ENCODE measurements around the gene MED8.

Gene MED8

GRCh38 chr1:43427941-43428340, 38.3 kb upstream of the MED8 start:
- no peaks in the 10 kb centered on the region for H3K79me2 ChIP-seq (ENCODE audit: insufficient read depth, low read length)
- no peaks in the 10 kb centered on the region for H4K20me1 ChIP-seq (ENCODE audit: insufficient read depth, low read length)
- H2AFZ ChIP-seq (ENCODE audit: low read length), result no peak overlapping the region
- H3K27ac ChIP-seq (ENCODE audit: low read depth, low read length, poor library complexity, severe bottlenecking), result no peak overlapping the region
- TF ChIP-seq CTCF (IDR thresholded peaks at IDR 0.05; ENCODE audit: low read length), result no peak
- TF ChIP-seq EZH2 (IDR thresholded peaks at IDR 0.05; ENCODE audit: borderline replicate concordance, low read length), result no peak
- H3K36me3 ChIP-seq (ENCODE audit: insufficient read depth, low read length), result peaks cover 86% of the 10 kb centered on the region
- H3K9ac ChIP-seq (ENCODE audit: low read length), result no peak overlapping the region
- H3K27me3 ChIP-seq (ENCODE audit: insufficient read depth, low read length), result no peaks in the 10 kb centered on the region
- H3K4me2 ChIP-seq (ENCODE audit: low read length), result no peak overlapping the region
- no peaks in the 10 kb centered on the region for H3F3A ChIP-seq (ENCODE audit: insufficient read depth, low read length)
- no peaks in the 10 kb centered on the region for H3K4me1 ChIP-seq (ENCODE audit: insufficient read depth, low read length, severe bottlenecking)
- H3K9me3 ChIP-seq (ENCODE audit: low read length), result no peaks in the 10 kb centered on the region
- H3K4me3 ChIP-seq (ENCODE audit: low read depth, low read length, poor library complexity, severe bottlenecking), result no peak overlapping the region
- no peaks in the 10 kb centered on the region for H3K9me2 ChIP-seq (ENCODE audit: low read depth, low read length)

GRCh38 chr1:43427524-43427923, 37.9 kb upstream of the MED8 start:
- TF ChIP-seq EZH2 (IDR thresholded peaks at IDR 0.05; ENCODE audit: borderline replicate concordance, low read length) (no peak), CTCF (IDR thresholded peaks at IDR 0.05; ENCODE audit: low read length) (no peak)
- no peak overlapping the region for H3K9ac ChIP-seq (ENCODE audit: low read length)
- no peaks in the 10 kb centered on the region for H3F3A ChIP-seq (ENCODE audit: insufficient read depth, low read length)
- no peak overlapping the region for H2AFZ ChIP-seq (ENCODE audit: low read length)
- peaks cover 85% of the 10 kb centered on the region for H3K36me3 ChIP-seq (ENCODE audit: insufficient read depth, low read length)
- H3K4me3 ChIP-seq (ENCODE audit: low read depth, low read length, poor library complexity, severe bottlenecking), result no peak overlapping the region
- no peaks in the 10 kb centered on the region for H3K4me1 ChIP-seq (ENCODE audit: insufficient read depth, low read length, severe bottlenecking)
- H3K9me3 ChIP-seq (ENCODE audit: low read length), result no peaks in the 10 kb centered on the region
- H3K4me2 ChIP-seq (ENCODE audit: low read length), result no peak overlapping the region
- H3K27ac ChIP-seq (ENCODE audit: low read depth, low read length, poor library complexity, severe bottlenecking), result no peak overlapping the region
- H3K79me2 ChIP-seq (ENCODE audit: insufficient read depth, low read length), result no peaks in the 10 kb centered on the region
- H3K27me3 ChIP-seq (ENCODE audit: insufficient read depth, low read length), result no peaks in the 10 kb centered on the region
- no peaks in the 10 kb centered on the region for H4K20me1 ChIP-seq (ENCODE audit: insufficient read depth, low read length)
- no peaks in the 10 kb centered on the region for H3K9me2 ChIP-seq (ENCODE audit: low read depth, low read length)

GRCh38 chr1:43426221-43426620, 36.6 kb upstream of the MED8 start:
- no peak overlapping the region for H3K4me3 ChIP-seq (ENCODE audit: low read depth, low read length, poor library complexity, severe bottlenecking)
- H3K27me3 ChIP-seq (ENCODE audit: insufficient read depth, low read length), result no peaks in the 10 kb centered on the region
- H3K36me3 ChIP-seq (ENCODE audit: insufficient read depth, low read length), result peaks cover 84% of the 10 kb centered on the region
- no peak overlapping the region for H3K9ac ChIP-seq (ENCODE audit: low read length)
- H4K20me1 ChIP-seq (ENCODE audit: insufficient read depth, low read length), result no peaks in the 10 kb centered on the region
- no peaks in the 10 kb centered on the region for H3K4me1 ChIP-seq (ENCODE audit: insufficient read depth, low read length, severe bottlenecking)
- H3K9me2 ChIP-seq (ENCODE audit: low read depth, low read length), result no peaks in the 10 kb centered on the region
- no peak overlapping the region for H3K27ac ChIP-seq (ENCODE audit: low read depth, low read length, poor library complexity, severe bottlenecking)
- H3K79me2 ChIP-seq (ENCODE audit: insufficient read depth, low read length), result no peaks in the 10 kb centered on the region
- TF ChIP-seq EZH2 (IDR thresholded peaks at IDR 0.05; ENCODE audit: borderline replicate concordance, low read length) (no peak), CTCF (IDR thresholded peaks at IDR 0.05; ENCODE audit: low read length) (no peak)
- no peaks in the 10 kb centered on the region for H3F3A ChIP-seq (ENCODE audit: insufficient read depth, low read length)
- H2AFZ ChIP-seq (ENCODE audit: low read length), result no peak overlapping the region
- H3K9me3 ChIP-seq (ENCODE audit: low read length), result no peaks in the 10 kb centered on the region
- H3K4me2 ChIP-seq (ENCODE audit: low read length), result no peak overlapping the region

Data from OCI-LY1 (cell line).